ENCODE results near the gene MYO7B.

- TF ChIP-seq CTCF (IDR thresholded peaks at IDR 0.05), result no peak
- no peak for TF ChIP-seq HEYL (CRISPR knock-in tag; IDR thresholded peaks at IDR 0.05)
- no peak for TF ChIP-seq FOSB (CRISPR knock-in tag; IDR thresholded peaks at IDR 0.05)
- TF ChIP-seq PBX3 (IDR thresholded peaks at IDR 0.05), result no peak
- TF ChIP-seq SMC3 (IDR thresholded peaks at IDR 0.05), result no peak
- no peak for TF ChIP-seq POLR2A (IDR thresholded peaks at IDR 0.05; ENCODE audit: low read length)
- TF ChIP-seq EP300 (IDR thresholded peaks at IDR 0.05), result no peak
- no peak for TF ChIP-seq FOSL2 (IDR thresholded peaks at IDR 0.05)
- TF ChIP-seq FOSL2 (CRISPR knock-in tag; IDR thresholded peaks at IDR 0.05), result no peak
- no peak for TF ChIP-seq RCOR1 (IDR thresholded peaks at IDR 0.05; ENCODE audit: low read depth, low read length)
- TF ChIP-seq MAX (IDR thresholded peaks at IDR 0.05), result no peak
- no peak for TF ChIP-seq NPAS2 (CRISPR knock-in tag; IDR thresholded peaks at IDR 0.05; ENCODE audit: borderline replicate concordance)
- TF ChIP-seq RAD21 (conservative IDR thresholded peaks at IDR 0.05 in 1 of 2, IDR thresholded peaks at IDR 0.05 in 1 of 2), result no peak
- TF ChIP-seq EHMT2 (IDR thresholded peaks at IDR 0.05; ENCODE audit: low read depth), result no peak
- no peak for TF ChIP-seq KDM1A (IDR thresholded peaks at IDR 0.05; ENCODE audit: low read depth)
Observed at GRCh38 chr2:127514076-127514475, 21.4 kb upstream of the MYO7B start.

Data from A549 (cell line).